Fibroblast of lung (primary cell): ENCODE data around the gene CTDSPL. TPM values are rescaled to one million over a fixed set of nuclear protein-coding genes. Genes with fewer than 3 reads are reported as not detected.

Experiments
- DNase-seq, 2 donors: peaks; one replicate each; pipeline versions ENCODE4 v3.0.0 to v3.0.0-alpha.2; 2010; ENCODE audit warnings: low read depth in 2 of 2
- H2AFZ ChIP-seq: 2 replicates; pipeline ENCODE4 v1.5.1; 2012; ENCODE audit warnings: low read length, control low read depth, inconsistent platforms
- H3K27ac ChIP-seq: 2 replicates; pipeline ENCODE4 v1.5.1; 2011; ENCODE audit warnings: low read length, control low read depth; ENCODE audit not compliant: insufficient read depth
- H3K27me3 ChIP-seq: 2 replicates; pipeline ENCODE4 v1.5.1; 2011; ENCODE audit warnings: mild to moderate bottlenecking, low read length; ENCODE audit not compliant: control insufficient read depth, insufficient read depth
- H3K36me3 ChIP-seq: 2 replicates; pipeline ENCODE4 v1.5.1; 2011; ENCODE audit warnings: low read length; ENCODE audit not compliant: control insufficient read depth, insufficient read depth
- H3K4me1 ChIP-seq: 2 replicates; pipeline ENCODE4 v1.5.1; 2011; ENCODE audit warnings: low read length; ENCODE audit not compliant: control insufficient read depth, insufficient read depth; ENCODE audit errors: extremely low read depth
- H3K4me2 ChIP-seq: 2 replicates; pipeline ENCODE4 v1.5.1; 2011; ENCODE audit warnings: low read length, control low read depth; ENCODE audit not compliant: insufficient read depth; ENCODE audit errors: extremely low read depth
- H3K4me3 ChIP-seq, 4 experiments: fragments of 200-600 bp in 1 of 4; sonication (generic) in 1 of 4; replicated peaks in 1 of 4; 2 replicates each; pipeline ENCODE4 v1.5.1; 2011 to 2016; ENCODE audit warnings: low read length in 4 of 4, low read depth in 3 of 4, mild to moderate bottlenecking in 3 of 4, control low read depth in 2 of 4, inconsistent platforms in 1 of 4, mixed read lengths in 1 of 4; ENCODE audit not compliant: insufficient read depth in 1 of 4; ENCODE audit errors: control extremely low read depth in 1 of 4
- H3K79me2 ChIP-seq: 2 replicates; pipeline ENCODE4 v1.5.1; 2012; ENCODE audit warnings: mild to moderate bottlenecking, low read length, inconsistent platforms; ENCODE audit not compliant: control insufficient read depth, insufficient read depth
- H3K9ac ChIP-seq: 2 replicates; pipeline ENCODE4 v1.5.1; 2011; ENCODE audit warnings: mild to moderate bottlenecking, low read length, control low read depth; ENCODE audit not compliant: insufficient read depth
- H3K9me3 ChIP-seq: 2 replicates; pipeline ENCODE4 v1.5.1; 2012; ENCODE audit warnings: low read depth, low read length; ENCODE audit not compliant: control insufficient read depth, insufficient read depth
- H4K20me1 ChIP-seq: 2 replicates; pipeline ENCODE4 v1.5.1; 2011; ENCODE audit warnings: low read length; ENCODE audit not compliant: control insufficient read depth, insufficient read depth; ENCODE audit errors: extremely low read depth
- CTCF ChIP-seq, 2 donors: IDR thresholded peaks in 1 of 2; conservative IDR thresholded peaks in 1 of 2; 1 replicate in 1 of 2; 2 replicates in 1 of 2; pipeline ENCODE4 v1.5.1; 2011 to 2012; ENCODE audit warnings: low read length in 2 of 2, control low read depth in 1 of 2, inconsistent platforms in 1 of 2, low read depth in 1 of 2, mild to moderate bottlenecking in 1 of 2
- EZH2 ChIP-seq: IDR thresholded peaks from 2 replicates; pipeline ENCODE4 v1.5.1; 2012; ENCODE audit warnings: low read length, control low read depth, mild to moderate bottlenecking; ENCODE audit errors: missing control alignments
- polyA plus RNA-seq, 2 donors: library from polyadenylated mRNA; depleted of rRNA in 1 of 2; stranded (reverse) in 1 of 2; unstranded in 1 of 2; fragments of >200 nt; gene quantifications; 2 replicates each; pipeline ENCODE4 v1.2.1, GENCODE V29; 2011 to 2012; ENCODE audit warnings: missing spikeins in 1 of 2
- total RNA-seq: library from RNA; depleted of rRNA; stranded (reverse); fragments of >200 nt; gene quantifications from 2 replicates; pipeline ENCODE4 v1.2.1, GENCODE V29; 2014

Gene CTDSPL
- total and polyA plus RNA-seq, 2 donors (not counting 1 experiment from before 2014, with no cell fraction given), result 34.0 to 51.5 TPM

- H3K79me2 ChIP-seq, result peaks cover 22% of the 10 kb centered on the region
- no peaks in the 10 kb centered on the region for H4K20me1 ChIP-seq
- no peak overlapping the region for H3K4me2 ChIP-seq
- DNase-seq, result no peak
- H3K27me3 ChIP-seq, result no peaks in the 10 kb centered on the region
- H3K4me1 ChIP-seq, result peaks cover 6% of the 10 kb centered on the region
- H3K9me3 ChIP-seq, result no peaks in the 10 kb centered on the region
- no peak overlapping the region for H3K9ac ChIP-seq
- no peaks in the 10 kb centered on the region for H3K36me3 ChIP-seq
- no peak overlapping the region for H3K27ac ChIP-seq
- no peak for TF ChIP-seq EZH2
- no peak for TF ChIP-seq CTCF (conservative IDR thresholded peaks at IDR 0.05 in 1 of 2, IDR thresholded peaks at IDR 0.05 in 1 of 2; ENCODE audit: low read depth in 1 of 2, low read length in 2 of 2)
- no peak overlapping the region for H3K4me3 ChIP-seq
- no peak overlapping the region for H2AFZ ChIP-seq
Observed at GRCh38 chr3:37890522-37890921, 28.8 kb downstream of the CTDSPL start.

DNA sequence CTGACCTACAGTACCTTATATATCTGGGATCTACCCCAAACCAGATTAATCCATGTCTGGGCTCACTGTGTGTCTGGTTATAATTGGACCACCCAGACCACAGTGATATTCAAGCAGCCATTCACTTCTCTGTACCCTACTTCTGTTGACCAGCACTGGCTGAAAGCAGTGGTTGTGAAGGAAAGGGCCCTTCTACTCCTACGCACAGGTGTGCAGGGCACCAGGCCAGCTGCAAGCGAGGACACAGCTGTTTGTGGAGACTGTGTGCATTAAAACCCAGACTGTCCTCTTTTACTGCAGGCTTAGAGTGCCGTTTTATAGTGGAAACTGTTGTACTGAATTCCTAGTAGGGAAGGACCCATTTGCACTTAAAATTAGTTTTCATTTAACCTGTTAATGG, 29.5 kb downstream of the CTDSPL start:
- TF ChIP-seq CTCF (conservative IDR thresholded peaks at IDR 0.05 in 1 of 2, IDR thresholded peaks at IDR 0.05 in 1 of 2; ENCODE audit: low read depth in 1 of 2, low read length in 2 of 2), result no peak
- Histone ChIP-seq H4K20me1 (no peaks in the 10 kb centered on the region), H3K27ac (no peak overlapping the region), H3K4me2 (no peak overlapping the region), H2AFZ (no peak overlapping the region), H3K79me2 (peaks cover 21% of the 10 kb centered on the region), H3K9ac (no peak overlapping the region), H3K36me3 (no peaks in the 10 kb centered on the region), H3K4me3 (no peak overlapping the region), H3K4me1 (peaks cover 6% of the 10 kb centered on the region), H3K9me3 (no peaks in the 10 kb centered on the region), H3K27me3 (no peaks in the 10 kb centered on the region)
- no peak for DNase-seq

GRCh38 chr3:37892927-37893600, 31.4 kb downstream of the CTDSPL start:
- TF ChIP-seq CTCF (conservative IDR thresholded peaks at IDR 0.05 in 1 of 2, IDR thresholded peaks at IDR 0.05 in 1 of 2; ENCODE audit: low read depth in 1 of 2, low read length in 2 of 2), result no peak
- no peak for TF ChIP-seq EZH2
- no peak overlapping the region for H3K27ac ChIP-seq
- DNase-seq, result peak in 1 of 2 donors; percentile 53
- peaks cover 7% of the 10 kb centered on the region for H3K4me1 ChIP-seq
- no peaks in the 10 kb centered on the region for H4K20me1 ChIP-seq
- no peak overlapping the region for H3K9ac ChIP-seq
- peaks cover 19% of the 10 kb centered on the region for H3K79me2 ChIP-seq
- no peak overlapping the region for H3K4me3 ChIP-seq
- no peaks in the 10 kb centered on the region for H3K9me3 ChIP-seq
- H3K27me3 ChIP-seq, result no peaks in the 10 kb centered on the region
- no peak overlapping the region for H2AFZ ChIP-seq
- H3K36me3 ChIP-seq, result no peaks in the 10 kb centered on the region
- no peak overlapping the region for H3K4me2 ChIP-seq
